Endometrium (tissue), 2 donors: ENCODE measurements around the gene KRT9.
"Not testable (repeated sequence)": the region's sequence is repeated elsewhere in the genome, so short reads cannot be mapped to it uniquely, and the experiment has no call there.

ENCODE experiments used
- FAIRE-seq: peaks from 2 replicates; lab custom pipeline; 2012; peaks lifted over from hg19 to GRCh38; lab: Jason Lieb, UNC
- donor health status: control.
- donor health status: control.

Gene KRT9

GRCh38 chr17:41571561-41572434, at the start of gene KRT9:
Gene KRT9, minus strand, starts transcription at chr17:41572059. Its CDS starts 67 bp downstream, at chr17:41571992.
- FAIRE-seq = no peak

- FAIRE-seq = not testable (repeated sequence)
Observed at GRCh38 chr17:41621435-41621817, 49.6 kb upstream of the KRT9 start.

- FAIRE-seq = no peak
Observed at GRCh38 chr17:41620583-41621434, 49.0 kb upstream of the KRT9 start.

- not testable (repeated sequence) for FAIRE-seq
Observed at GRCh38 chr17:41619927-41620582, 48.2 kb upstream of the KRT9 start.

GRCh38 chr17:41619036-41619926, 47.4 kb upstream of the KRT9 start:
- FAIRE-seq = no peak

- FAIRE-seq = no peak
Observed at GRCh38 chr17:41618341-41619035, 46.6 kb upstream of the KRT9 start.

GRCh38 chr17:41617698-41618097, 45.8 kb upstream of the KRT9 start:
- no peak for FAIRE-seq

GRCh38 chr17:41617136-41617535, 45.3 kb upstream of the KRT9 start:
- FAIRE-seq = no peak

- FAIRE-seq = not testable (repeated sequence)
Observed at GRCh38 chr17:41616486-41616885, 44.6 kb upstream of the KRT9 start.

- FAIRE-seq = no peak
Observed at GRCh38 chr17:41615454-41615853, 43.6 kb upstream of the KRT9 start.

GRCh38 chr17:41614767-41615166, 42.9 kb upstream of the KRT9 start:
- FAIRE-seq = not testable (repeated sequence)

- no peak for FAIRE-seq
Observed at GRCh38 chr17:41614098-41614497, 42.2 kb upstream of the KRT9 start.

GRCh38 chr17:41613277-41614082, 41.6 kb upstream of the KRT9 start:
- FAIRE-seq = no peak

GRCh38 chr17:41612376-41613160, 40.7 kb upstream of the KRT9 start, which contains the start of gene KRT16:
Gene KRT16, minus strand, starts transcription at chr17:41612767. Its CDS starts 79 bp downstream, at chr17:41612688.
- FAIRE-seq = not testable (repeated sequence)

GRCh38 chr17:41610965-41611640, 39.2 kb upstream of the KRT9 start:
- no peak for FAIRE-seq

GRCh38 chr17:41610061-41610517, 38.2 kb upstream of the KRT9 start:
- FAIRE-seq = not testable (repeated sequence)

GRCh38 chr17:41606930-41607329, 35.1 kb upstream of the KRT9 start:
- not testable (repeated sequence) for FAIRE-seq

- FAIRE-seq = no peak
Observed at GRCh38 chr17:41602524-41602923, 30.7 kb upstream of the KRT9 start.
